ENCODE measurements around the gene TNFSF8. TPM values are rescaled to one million over a fixed set of nuclear protein-coding genes. Genes with fewer than 3 reads are reported as not detected.

TNFSF8 gene
- total RNA-seq, 1 donor from 2014 or later = 1.0 TPM

GRCh38 chr9:114909661-114910060 lies 20.7 kb downstream of the TNFSF8 start:
- intact Hi-C loops (cut with micrococcal nuclease) = loop anchor here (2.0 to 5.0 kb wide), 4 partner anchors 17 to 613 kb away; no protein-coding TSS in a partner anchor
- DNase-seq (no peak), ATAC-seq (ENCODE audit: low read depth) (peak; percentile 77)
- CTCF ChIA-PET = interaction anchor here (0.8 to 3.3 kb wide), 10 partner anchors 11 to 504 kb away, joined by 3 to 14 read pairs (median 4); no protein-coding TSS in a partner anchor
- POLR2A ChIA-PET = interaction anchor here (1.1 to 1.2 kb wide), 3 partner anchors 11 to 20 kb away, joined by 3 to 4 read pairs (median 4); partner anchors contain the start of gene TNFSF8
- Mint-ChIP-seq H3K4me3 (peak overlapping the region; percentile 47), H3K36me3 (ENCODE audit: low read depth) (no peaks in the 10 kb centered on the region), H3K4me1 (peaks cover 46% of the 10 kb centered on the region), H3K27me3 (no peaks in the 10 kb centered on the region), H3K27ac (peak overlapping the region; percentile 37), H3K9me3 (no peaks in the 10 kb centered on the region)
- TF ChIP-seq CTCF (IDR thresholded peaks at IDR 0.05) = no peak

GRCh38 chr9:114908805-114909448 lies 21.5 kb downstream of the TNFSF8 start:
- ChIA-PET CTCF (interaction anchor here (1.0 to 3.3 kb wide), 8 partner anchors 10 to 503 kb away, joined by 3 to 14 read pairs (median 5); no protein-coding TSS in a partner anchor), POLR2A (interaction anchor here (0.5 to 1.2 kb wide), 4 partner anchors 10 to 103 kb away, joined by 3 to 4 read pairs (median 3); no protein-coding TSS in a partner anchor)
- intact Hi-C loops (cut with micrococcal nuclease) = loop anchor here (2.0 to 5.0 kb wide), 4 partner anchors 16 to 613 kb away; no protein-coding TSS in a partner anchor
- H3K4me3 Mint-ChIP-seq = peak overlapping the region; percentile 42
- peak overlapping the region; percentile 37 for H3K27ac Mint-ChIP-seq
- no peak for DNase-seq
- no peaks in the 10 kb centered on the region for H3K36me3 Mint-ChIP-seq (ENCODE audit: low read depth)
- peaks cover 46% of the 10 kb centered on the region for H3K4me1 Mint-ChIP-seq
- H3K27me3 Mint-ChIP-seq = no peaks in the 10 kb centered on the region
- ATAC-seq (ENCODE audit: low read depth) = peak; percentile 38
- H3K9me3 Mint-ChIP-seq = no peaks in the 10 kb centered on the region
- no peak for TF ChIP-seq CTCF (IDR thresholded peaks at IDR 0.05)

- intact Hi-C loops (cut with micrococcal nuclease) = loop anchor here (2.0 to 5.0 kb wide), 4 partner anchors 15 to 614 kb away; no protein-coding TSS in a partner anchor
- ChIA-PET POLR2A (interaction anchor here (0.5 to 0.7 kb wide), 2 partner anchors 21 to 102 kb away, joined by 3 read pairs; no protein-coding TSS in a partner anchor), CTCF (interaction anchor here (1.2 to 3.3 kb wide), 7 partner anchors 10 to 502 kb away, joined by 4 to 44 read pairs (median 11); no protein-coding TSS in a partner anchor)
- Mint-ChIP-seq H3K9me3 (no peaks in the 10 kb centered on the region), H3K36me3 (ENCODE audit: low read depth) (no peaks in the 10 kb centered on the region), H3K4me3 (no peak overlapping the region), H3K27me3 (no peaks in the 10 kb centered on the region), H3K27ac (no peak overlapping the region), H3K4me1 (peaks cover 50% of the 10 kb centered on the region)
- DNase-seq (no peak), ATAC-seq (ENCODE audit: low read depth) (no peak)
- TF ChIP-seq CTCF (IDR thresholded peaks at IDR 0.05) = no peak
Measured at GRCh38 chr9:114908104-114908622, 22.2 kb downstream of the TNFSF8 start.

- H3K36me3 Mint-ChIP-seq (ENCODE audit: low read depth) = no peaks in the 10 kb centered on the region
- peaks cover 59% of the 10 kb centered on the region for H3K4me1 Mint-ChIP-seq
- intact Hi-C loops (cut with micrococcal nuclease) = loop anchor here (1.0 to 5.0 kb wide), 5 partner anchors 107 to 615 kb away; no protein-coding TSS in a partner anchor
- no peak overlapping the region for H3K27ac Mint-ChIP-seq
- DNase-seq = no peak
- ChIA-PET POLR2A (interaction anchor here (0.7 to 1.2 kb wide), 2 partner anchors 22 to 165 kb away, joined by 3 to 4 read pairs; no protein-coding TSS in a partner anchor), CTCF (interaction anchor here (0.7 to 2.4 kb wide), 19 partner anchors 9 to 501 kb away, joined by 3 to 44 read pairs (median 4); partner anchors contain the start of genes TEX48 and TNFSF15)
- H3K27me3 Mint-ChIP-seq = no peaks in the 10 kb centered on the region
- no peaks in the 10 kb centered on the region for H3K9me3 Mint-ChIP-seq
- no peak for ATAC-seq (ENCODE audit: low read depth)
- no peak for TF ChIP-seq CTCF (IDR thresholded peaks at IDR 0.05)
- H3K4me3 Mint-ChIP-seq = no peak overlapping the region
Measured at GRCh38 chr9:114906922-114907571, 23.3 kb downstream of the TNFSF8 start.

Measured in activated B cell treated with CpG ODN at 0.5 μM for 24 hours (primary cell).